Activated T-cell treated with anti-CD3 and anti-CD28 coated beads, Interleukin-2, amount 50 U/mL, for 1 hour (primary cell): ENCODE measurements around the gene CPEB3.
"Not testable (repeated sequence)": the region's sequence is repeated elsewhere in the genome, so short reads cannot be mapped to it uniquely, and the experiment has no call there.

Experiments
- DNase-seq: peaks from one replicate; pipeline ENCODE4 v3.0.0-alpha.2; 2020

The CPEB3 gene

DNA sequence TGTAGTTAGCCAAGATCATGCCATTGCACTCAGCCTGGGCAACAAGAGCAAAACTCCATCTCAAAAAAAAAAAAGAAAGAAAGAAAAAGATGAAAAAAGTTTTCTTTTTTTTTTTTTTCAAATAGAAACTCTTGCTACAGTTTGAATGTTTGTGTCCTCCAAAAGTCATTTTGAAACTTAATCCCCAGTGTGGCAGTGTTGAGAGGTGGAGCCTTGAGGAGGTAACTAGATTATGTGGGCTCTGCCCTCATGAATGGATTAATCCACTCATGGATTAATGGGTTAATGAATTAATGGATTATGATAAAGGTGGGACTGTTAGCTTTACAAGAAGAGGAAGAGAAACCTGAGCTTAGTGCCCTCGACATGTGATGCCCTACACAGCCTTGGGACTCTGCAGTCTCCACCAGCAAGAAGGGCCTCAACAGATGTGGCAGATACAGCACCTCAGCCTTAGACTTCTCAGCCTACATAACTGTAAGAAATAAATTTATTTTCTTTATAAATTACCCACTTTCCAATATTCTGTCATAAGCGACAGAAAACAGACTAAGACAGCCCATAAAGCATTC is 25.1 kb downstream of the CPEB3 start:
- DNase-seq: no peak

- DNase-seq: no peak
These were observed 26.6 kb downstream of the CPEB3 start for GRCh38 chr10:92264249-92264648.

GRCh38 chr10:92263396-92263795 is 27.5 kb downstream of the CPEB3 start:
- no peak for DNase-seq

DNA sequence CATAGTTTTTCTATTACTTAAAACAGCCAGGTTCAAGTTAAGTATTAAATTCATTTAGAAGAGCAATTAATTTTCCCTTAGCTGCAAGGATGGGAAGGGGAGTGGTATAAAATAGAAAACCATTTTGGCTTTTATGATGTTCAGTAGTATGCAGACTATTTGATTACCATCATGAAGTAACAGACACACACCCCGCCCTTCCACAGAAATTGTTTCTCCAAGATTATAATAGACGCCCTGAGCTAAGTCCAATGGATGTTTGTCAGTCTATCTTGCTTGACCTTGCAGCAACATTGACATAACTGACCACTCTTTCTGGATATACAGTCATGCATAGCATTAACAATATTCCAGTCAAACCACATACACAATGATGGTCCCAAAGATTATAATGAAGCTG is 42.3 kb downstream of the CPEB3 start:
- no peak for DNase-seq

DNA sequence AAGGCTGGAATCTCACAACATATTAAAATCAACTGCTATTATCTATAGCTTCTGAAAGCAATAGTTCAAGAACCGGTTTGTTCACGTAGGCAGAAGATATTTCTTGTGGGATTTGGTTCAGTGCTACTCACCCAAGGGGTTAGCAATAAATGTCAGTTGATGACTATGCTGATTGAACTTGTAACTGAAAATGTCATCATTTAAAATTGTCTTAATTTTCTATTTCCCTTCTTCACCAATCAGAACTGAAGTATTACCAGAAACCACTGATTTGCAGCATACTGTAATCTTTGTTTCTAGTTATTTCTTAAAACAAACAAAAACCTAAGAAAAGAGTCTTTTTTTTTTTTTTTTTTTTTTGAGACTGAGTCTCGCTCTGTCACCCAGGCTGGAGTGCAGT is 46.1 kb downstream of the CPEB3 start:
- DNase-seq: no peak

DNA sequence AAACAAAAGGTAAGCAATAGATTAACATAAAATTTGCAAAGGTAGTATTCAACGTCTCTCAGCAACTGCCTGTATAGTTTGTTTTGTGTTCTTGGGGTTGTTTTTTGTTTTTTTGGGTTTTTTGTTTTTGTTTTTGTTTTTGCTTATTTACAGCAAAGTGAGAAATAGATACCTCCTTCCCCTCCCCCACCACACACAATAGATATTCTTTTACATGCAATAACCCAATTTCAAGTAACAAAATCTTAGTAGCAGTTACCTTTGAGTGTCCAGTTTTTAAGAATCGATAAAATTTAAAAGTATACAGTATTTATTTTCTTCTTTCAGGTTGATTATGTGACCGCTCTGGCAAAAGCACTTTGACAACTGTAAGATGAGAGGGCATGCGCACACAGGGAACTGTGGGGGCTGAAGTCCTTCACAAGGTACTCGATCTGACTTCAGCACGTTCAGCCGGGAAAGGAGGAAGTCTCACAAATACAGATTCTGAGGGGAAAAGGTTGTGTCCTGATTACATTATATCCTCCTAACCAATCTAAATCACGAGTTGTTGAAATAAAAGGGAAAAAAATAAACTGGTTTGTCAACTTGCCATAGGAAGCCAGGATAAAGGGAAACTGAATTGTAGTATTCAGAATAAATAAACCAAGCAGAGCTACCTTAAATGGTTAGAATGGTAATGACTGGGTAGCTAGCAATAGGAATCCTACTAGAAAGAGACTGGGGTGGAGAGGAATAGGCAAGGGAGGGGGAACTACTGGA is 47.8 kb downstream of the CPEB3 start:
- peak; percentile 35 for DNase-seq

DNA sequence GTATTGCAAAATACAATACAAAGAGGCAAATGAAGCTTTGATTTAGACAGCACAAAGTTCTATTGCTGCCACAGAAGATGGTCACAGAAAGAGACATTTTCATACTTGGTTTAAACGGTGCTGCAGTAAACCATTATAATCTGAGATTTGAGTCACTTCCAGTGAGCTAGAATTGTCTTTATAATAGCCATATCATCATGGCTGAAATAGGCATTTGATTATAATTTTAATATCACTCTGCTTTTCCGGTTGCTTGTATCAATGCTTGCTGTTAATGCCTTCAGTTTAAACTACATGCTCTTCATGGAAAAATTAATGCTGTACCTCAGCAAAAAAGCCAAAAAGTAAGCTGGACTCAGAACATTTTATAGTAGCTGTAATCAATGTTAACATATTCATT is 48.5 kb downstream of the CPEB3 start:
- DNase-seq: no peak

DNA sequence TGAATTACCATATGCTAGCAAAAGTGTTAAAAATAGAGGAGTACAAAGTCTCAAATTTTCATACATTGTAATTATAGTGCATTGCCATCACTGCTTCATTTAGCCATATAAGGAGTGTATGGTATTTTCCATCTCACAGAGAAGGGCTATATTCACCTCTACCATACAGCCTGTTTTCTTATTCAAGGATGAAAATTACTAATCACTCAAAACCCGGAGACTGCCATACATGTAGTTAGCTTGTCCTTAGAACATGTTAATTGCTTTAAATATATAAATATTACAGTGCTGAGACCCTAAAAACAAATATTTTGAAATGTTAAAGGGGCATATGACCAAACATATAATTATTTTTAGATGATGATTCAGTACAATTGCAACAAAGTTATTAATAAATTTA is 49.4 kb downstream of the CPEB3 start:
- no peak for DNase-seq

DNA sequence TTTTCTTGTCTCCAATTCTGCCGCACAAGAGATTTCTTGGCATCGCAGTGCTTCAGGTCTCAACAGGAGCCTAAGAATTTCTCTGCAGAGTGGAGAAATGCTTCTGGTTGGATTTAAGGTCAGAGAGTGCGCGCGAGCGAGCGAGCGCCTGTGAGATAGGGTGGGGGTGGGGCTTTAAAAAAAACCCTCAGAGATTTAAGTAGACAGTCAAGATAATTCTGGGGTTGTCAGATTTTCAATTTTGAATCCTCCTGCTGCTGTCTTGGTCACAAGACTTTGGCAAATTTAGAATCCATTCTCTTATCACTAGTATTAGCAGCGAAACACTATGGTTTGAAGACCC is 49.7 kb downstream of the CPEB3 start:
- DNase-seq: no peak

GRCh38 chr10:92240289-92241157 is 50.4 kb downstream of the CPEB3 start:
- no peak for DNase-seq

- DNase-seq: peak; percentile 61
These were observed 51.1 kb downstream of the CPEB3 start for GRCh38 chr10:92239600-92240288.

GRCh38 chr10:92239151-92239599 is 51.7 kb downstream of the CPEB3 start:
- DNase-seq: no peak

DNA sequence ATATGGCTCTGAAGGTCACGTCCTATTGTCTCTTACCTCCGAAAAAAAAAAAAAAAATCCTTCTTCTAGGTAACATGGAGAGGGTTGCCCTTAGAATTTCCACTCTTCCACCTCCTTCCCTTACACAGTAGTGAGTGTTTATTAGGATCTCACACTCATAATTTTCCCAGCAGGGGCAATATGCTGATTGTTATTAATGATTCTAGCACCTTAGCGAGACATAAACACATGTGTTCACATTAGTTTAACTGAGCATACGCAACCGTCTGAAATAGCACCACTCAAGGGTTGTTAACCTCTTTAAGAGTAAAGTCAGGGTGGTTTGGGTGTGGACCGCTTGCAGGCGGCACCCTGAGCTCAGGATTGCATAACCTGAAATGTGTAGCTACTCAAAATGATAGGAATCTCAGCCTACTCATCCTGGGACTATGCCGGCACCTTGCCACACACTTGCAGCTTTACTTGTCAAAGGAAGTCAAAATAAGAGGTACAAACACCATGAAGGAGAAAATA is 52.2 kb downstream of the CPEB3 start:
- no peak for DNase-seq

DNA sequence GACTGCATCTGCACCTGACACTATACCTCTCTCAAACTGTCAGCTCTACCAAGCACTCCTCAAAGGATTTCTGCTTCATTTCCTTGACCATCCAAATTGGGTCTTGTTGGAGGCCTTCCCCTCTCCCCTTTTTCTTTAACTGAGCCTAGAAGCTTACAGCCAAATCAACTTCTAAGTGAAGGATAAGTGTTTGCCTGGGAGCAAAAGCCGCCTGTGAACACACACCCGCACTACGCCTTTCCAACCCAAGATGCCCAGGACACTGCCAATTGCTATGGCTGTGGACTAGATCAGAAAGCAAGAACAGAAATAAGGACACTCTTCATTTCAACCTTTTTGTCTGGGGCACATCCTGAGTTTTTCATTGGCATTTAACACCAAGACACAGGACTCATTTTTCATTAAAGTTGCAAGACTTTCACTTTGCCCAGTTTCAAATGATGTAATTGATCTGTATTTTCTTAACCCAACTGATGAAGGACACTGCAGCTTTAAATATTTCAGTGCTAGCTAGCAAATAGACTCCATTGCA is 52.8 kb downstream of the CPEB3 start:
- no peak for DNase-seq

DNA sequence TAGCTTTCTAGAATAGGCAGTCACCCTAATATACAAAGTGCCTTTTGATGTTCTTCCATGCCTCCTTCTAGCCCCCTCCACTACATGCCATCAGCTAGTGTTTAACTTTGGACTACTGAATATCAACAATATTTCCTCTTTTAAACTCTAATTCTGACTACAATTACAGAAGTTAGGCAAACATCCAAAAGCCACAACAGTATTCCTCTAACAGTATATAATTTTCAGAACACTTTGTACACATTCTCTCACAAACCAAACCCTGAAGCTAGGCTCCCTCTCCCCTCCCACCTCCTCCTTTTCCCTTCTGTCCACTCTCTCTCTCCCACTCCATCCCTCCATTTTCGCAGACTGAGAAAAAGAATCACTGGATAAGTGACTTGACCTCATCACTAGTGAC is 59.7 kb downstream of the CPEB3 start:
- no peak for DNase-seq

GRCh38 chr10:92222603-92223262 is 68.1 kb downstream of the CPEB3 start:
- DNase-seq: no peak

DNA sequence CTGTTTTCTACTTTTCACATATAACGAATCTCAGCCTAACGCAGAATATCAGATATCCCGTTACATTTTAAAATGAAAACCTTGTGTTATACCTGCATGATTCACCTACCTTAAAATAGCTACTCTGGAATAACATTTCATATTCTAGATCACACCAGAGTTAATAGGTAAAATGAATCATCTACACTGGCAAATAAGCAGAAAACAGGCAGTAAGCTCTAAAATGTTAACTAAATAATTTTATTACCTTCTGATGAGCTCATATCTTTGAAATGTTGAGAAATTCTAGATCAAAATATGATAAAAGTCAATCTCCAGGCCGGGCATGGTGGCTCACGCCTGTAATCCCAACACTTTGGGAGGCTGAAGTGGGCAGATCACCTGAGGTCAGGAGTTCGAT is 71.3 kb downstream of the CPEB3 start:
- DNase-seq: no peak

DNA sequence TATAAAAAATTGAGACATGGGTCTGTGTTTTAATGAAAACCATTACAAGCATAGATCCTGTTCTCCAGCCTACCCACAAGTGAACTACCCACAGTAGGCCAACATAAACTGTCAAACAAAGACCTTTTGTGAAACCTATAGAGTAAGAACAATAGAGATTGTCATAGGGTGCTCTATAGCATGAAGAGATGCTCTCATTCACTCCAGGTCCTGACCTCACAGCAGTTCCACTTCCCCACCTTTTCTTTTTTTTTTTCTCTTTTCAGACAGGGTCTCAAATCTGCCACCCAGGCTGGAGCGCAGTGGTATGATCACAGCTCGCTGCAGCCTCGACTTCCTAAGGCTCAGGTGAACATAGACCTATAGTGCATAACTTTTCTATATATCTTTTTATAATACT is 72.3 kb downstream of the CPEB3 start:
- no peak for DNase-seq

DNA sequence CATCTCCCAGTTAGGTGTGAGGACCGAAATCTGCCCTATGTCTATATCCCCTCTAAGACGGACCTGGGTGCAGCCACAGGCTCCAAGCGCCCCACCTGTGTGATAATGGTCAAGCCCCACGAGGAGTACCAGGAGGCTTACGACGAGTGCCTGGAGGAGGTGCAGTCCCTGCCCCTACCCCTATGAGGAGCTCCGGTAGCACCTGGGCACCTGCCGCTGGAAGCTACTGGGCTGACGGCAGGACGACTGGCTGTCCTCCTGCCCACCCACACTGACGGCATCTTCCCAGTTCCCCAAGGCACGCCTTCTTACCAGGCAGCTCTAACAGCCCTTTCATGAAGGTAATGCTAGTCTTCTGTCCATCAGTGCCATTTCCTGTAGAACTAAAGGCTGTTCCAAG is 74.3 kb downstream of the CPEB3 start:
- DNase-seq: not testable (repeated sequence)

- not testable (repeated sequence) for DNase-seq
These were observed 75.7 kb downstream of the CPEB3 start for GRCh38 chr10:92215222-92215621.

- DNase-seq: no peak
These were observed 77.8 kb downstream of the CPEB3 start for GRCh38 chr10:92213049-92213448.

- no peak for DNase-seq
These were observed 82.1 kb downstream of the CPEB3 start for GRCh38 chr10:92208736-92209135.
